ENCODE measurements around the gene DCK.

DNA sequence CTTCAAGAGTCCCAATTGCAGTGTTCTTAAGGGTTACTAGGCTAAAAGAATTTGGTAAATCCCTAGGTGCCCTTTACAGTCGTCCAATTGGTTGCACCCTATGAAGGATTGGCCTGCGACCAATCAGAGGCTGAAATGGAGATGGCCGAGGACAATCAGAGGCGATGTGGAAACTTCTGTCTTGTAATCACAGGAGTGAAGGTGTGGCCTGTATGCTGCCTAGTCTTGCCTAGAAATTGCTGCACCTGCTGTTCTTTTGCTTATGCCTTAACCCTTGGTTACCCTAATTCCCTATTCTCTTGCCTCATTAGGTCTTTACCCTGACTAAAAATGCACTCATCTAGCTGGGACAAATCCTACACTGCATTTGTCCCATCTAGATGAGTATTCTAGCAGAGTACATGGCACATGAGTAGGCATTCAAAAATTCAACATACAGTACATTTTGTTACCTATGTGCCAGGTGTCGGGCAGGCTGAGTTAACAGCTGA lies 1.0 kb upstream of the DCK start:
- TF ChIP-seq, protein P1, sequence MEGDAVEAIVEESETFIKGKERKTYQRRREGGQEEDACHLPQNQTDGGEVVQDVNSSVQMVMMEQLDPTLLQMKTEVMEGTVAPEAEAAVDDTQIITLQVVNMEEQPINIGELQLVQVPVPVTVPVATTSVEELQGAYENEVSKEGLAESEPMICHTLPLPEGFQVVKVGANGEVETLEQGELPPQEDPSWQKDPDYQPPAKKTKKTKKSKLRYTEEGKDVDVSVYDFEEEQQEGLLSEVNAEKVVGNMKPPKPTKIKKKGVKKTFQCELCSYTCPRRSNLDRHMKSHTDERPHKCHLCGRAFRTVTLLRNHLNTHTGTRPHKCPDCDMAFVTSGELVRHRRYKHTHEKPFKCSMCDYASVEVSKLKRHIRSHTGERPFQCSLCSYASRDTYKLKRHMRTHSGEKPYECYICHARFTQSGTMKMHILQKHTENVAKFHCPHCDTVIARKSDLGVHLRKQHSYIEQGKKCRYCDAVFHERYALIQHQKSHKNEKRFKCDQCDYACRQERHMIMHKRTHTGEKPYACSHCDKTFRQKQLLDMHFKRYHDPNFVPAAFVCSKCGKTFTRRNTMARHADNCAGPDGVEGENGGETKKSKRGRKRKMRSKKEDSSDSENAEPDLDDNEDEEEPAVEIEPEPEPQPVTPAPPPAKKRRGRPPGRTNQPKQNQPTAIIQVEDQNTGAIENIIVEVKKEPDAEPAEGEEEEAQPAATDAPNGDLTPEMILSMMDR (IDR thresholded peaks at IDR 0.05): no peak
- no peak for TF ChIP-seq POLR2A (IDR thresholded peaks at IDR 0.05)
